Measurements from ENCODE around the gene CSTB. TPM values are rescaled to one million over a fixed set of nuclear protein-coding genes. Genes with fewer than 3 reads are reported as not detected.

The CSTB gene
- total RNA-seq, 4 donors from 2014 or later, result 375 to 700 (median 481) TPM

DNA sequence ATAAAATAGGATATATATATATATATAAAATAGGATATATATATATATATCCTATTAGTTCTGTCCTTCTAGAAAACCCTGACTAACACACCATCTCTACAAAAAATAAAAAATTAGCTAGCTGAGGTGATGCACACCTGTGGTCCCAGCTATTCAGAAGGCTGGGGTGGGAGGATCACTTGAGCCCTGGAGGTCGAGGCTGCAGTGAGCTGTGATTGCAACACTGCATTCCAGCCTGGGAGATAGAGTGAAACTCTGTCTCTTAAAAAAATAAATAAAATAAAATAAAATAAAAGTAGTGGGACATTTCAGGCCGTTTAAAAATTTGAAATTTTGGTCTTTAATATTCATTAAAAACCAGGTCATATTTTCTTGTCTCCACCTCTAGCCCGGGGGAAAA, 9.0 kb upstream of the CSTB start:
- no peaks in the 10 kb centered on the region for H3K9me3 ChIP-seq
- peaks cover 21 to 59% (median 32%) of the 10 kb centered on the region in 3 donors for H3K4me1 ChIP-seq
- H3K4me3 ChIP-seq, result peak overlapping the region in 1 of 4 donors; percentile 18
- no peaks in the 10 kb centered on the region for H3K36me3 ChIP-seq
- H3K27me3 ChIP-seq, result no peaks in the 10 kb centered on the region
- DNase-seq, result no peak
- 38 to 41% methylated on average over 3 of the region's 3 CpGs for WGBS, 2 donors
- H3K27ac ChIP-seq, result peak overlapping the region; percentile 57 to 99 (median 90)
- intact Hi-C loops (cut with DNase I), result no loop called here
- TF ChIP-seq, protein P1, sequence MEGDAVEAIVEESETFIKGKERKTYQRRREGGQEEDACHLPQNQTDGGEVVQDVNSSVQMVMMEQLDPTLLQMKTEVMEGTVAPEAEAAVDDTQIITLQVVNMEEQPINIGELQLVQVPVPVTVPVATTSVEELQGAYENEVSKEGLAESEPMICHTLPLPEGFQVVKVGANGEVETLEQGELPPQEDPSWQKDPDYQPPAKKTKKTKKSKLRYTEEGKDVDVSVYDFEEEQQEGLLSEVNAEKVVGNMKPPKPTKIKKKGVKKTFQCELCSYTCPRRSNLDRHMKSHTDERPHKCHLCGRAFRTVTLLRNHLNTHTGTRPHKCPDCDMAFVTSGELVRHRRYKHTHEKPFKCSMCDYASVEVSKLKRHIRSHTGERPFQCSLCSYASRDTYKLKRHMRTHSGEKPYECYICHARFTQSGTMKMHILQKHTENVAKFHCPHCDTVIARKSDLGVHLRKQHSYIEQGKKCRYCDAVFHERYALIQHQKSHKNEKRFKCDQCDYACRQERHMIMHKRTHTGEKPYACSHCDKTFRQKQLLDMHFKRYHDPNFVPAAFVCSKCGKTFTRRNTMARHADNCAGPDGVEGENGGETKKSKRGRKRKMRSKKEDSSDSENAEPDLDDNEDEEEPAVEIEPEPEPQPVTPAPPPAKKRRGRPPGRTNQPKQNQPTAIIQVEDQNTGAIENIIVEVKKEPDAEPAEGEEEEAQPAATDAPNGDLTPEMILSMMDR (IDR thresholded peaks at IDR 0.05), result no peak

- Histone ChIP-seq H3K36me3 (no peaks in the 10 kb centered on the region), H3K4me1 (peaks cover 15 to 65% (median 35%) of the 10 kb centered on the region in 3 donors), H3K27ac (peak overlapping the region; percentile 84 to 99 (median 91)), H3K4me3 (no peak overlapping the region), H3K27me3 (no peaks in the 10 kb centered on the region), H3K9me3 (no peaks in the 10 kb centered on the region)
- TF ChIP-seq POLR2A (IDR thresholded peaks at IDR 0.05), result no peak
- TF ChIP-seq, protein P1 (IDR thresholded peaks at IDR 0.05), result no peak
- 51 to 59% methylated on average over 16 to 17 of the region's 17 CpGs for WGBS, 2 donors
- no peak for DNase-seq
- intact Hi-C loops (cut with DNase I), result no loop called here
Observed at GRCh38 chr21:43783098-43783700, 7.1 kb upstream of the CSTB start.

DNA sequence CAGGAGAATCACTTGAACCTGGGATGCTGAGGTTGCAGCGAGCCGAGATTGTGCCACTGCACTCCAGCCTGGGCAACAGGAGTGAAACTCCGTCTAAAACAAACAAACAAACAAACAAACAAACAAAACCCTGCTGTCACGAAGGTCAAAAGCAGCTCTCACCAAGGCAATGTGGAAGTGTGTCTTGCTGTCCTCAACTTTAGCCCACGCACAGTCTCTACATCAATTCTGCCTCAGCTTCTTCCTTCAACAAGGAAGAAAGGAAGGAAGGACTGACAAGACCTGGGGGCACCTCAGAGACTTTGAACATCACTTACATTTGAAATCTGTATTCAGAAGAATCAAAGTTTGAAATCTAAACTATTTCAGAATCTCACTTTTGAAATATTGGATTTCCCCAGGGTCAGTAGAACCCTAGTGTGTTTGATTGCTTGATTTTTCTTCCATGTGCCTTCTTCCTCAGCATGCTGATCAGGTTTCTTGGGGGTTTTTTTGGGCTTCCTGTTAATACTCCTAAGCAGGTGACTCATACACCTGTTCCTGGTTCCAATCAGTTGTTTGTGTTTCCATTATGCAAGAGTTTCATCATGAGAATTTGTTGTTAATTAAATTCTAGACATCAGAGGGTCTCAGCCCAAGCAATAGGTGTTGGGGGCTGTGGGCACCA, 6.5 kb upstream of the CSTB start:
- peak overlapping the region; percentile 84 to 99 (median 91) for H3K27ac ChIP-seq
- H3K9me3 ChIP-seq, result no peaks in the 10 kb centered on the region
- no peak overlapping the region for H3K4me3 ChIP-seq
- intact Hi-C loops (cut with DNase I), result no loop called here
- H3K27me3 ChIP-seq, result no peaks in the 10 kb centered on the region
- TF ChIP-seq, protein P1 (IDR thresholded peaks at IDR 0.05), result no peak
- no peak for TF ChIP-seq POLR2A (IDR thresholded peaks at IDR 0.05)
- peaks cover 15 to 71% (median 35%) of the 10 kb centered on the region in 3 donors for H3K4me1 ChIP-seq
- 60 to 65% methylated on average over 4 to 5 of the region's 5 CpGs for WGBS, 2 donors
- H3K36me3 ChIP-seq, result no peaks in the 10 kb centered on the region
- DNase-seq, result no peak

DNA sequence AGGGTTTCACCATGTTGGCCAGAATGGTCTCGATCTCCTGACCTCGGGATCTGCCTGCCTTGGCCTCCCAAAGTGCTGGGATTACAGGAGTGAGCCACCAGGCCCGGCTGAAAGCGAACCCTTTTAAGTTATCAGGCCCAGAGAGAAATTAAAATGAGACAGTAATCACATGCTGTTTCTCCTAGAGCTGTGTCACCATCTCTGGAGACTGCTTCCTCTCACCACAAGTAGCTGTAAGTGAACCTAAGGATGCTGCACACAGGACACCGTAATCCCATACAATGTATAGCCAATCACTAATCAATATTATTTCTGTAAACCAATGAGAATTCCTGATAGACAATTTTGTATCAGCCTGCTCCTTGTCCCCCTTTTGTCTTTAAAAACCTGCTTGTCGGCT, 5.7 kb upstream of the CSTB start:
- Histone ChIP-seq H3K4me3 (no peak overlapping the region), H3K4me1 (peaks cover 18 to 78% (median 35%) of the 10 kb centered on the region in 3 donors), H3K27ac (peak overlapping the region; percentile 84 to 99 (median 91)), H3K36me3 (no peaks in the 10 kb centered on the region), H3K9me3 (no peaks in the 10 kb centered on the region), H3K27me3 (no peaks in the 10 kb centered on the region)
- intact Hi-C loops (cut with DNase I), result no loop called here
- DNase-seq, result no peak
- TF ChIP-seq POLR2A (IDR thresholded peaks at IDR 0.05), result no peak
- TF ChIP-seq, protein P1 (IDR thresholded peaks at IDR 0.05), result no peak
- 77 to 91% methylated on average over 4 to 5 of the region's 6 CpGs for WGBS, 2 donors

- H3K9me3 ChIP-seq, result no peaks in the 10 kb centered on the region
- H3K4me1 ChIP-seq, result peaks cover 24 to 88% (median 40%) of the 10 kb centered on the region in 3 donors
- H3K4me3 ChIP-seq, result no peak overlapping the region
- intact Hi-C loops (cut with DNase I), result no loop called here
- no peaks in the 10 kb centered on the region for H3K27me3 ChIP-seq
- 67 to 85% methylated on average over 5 of the region's 5 CpGs for WGBS, 2 donors
- peak overlapping the region; percentile 71 to 99 (median 90) for H3K27ac ChIP-seq
- TF ChIP-seq, protein P1 (IDR thresholded peaks at IDR 0.05), result no peak
- no peak for TF ChIP-seq POLR2A (IDR thresholded peaks at IDR 0.05)
- no peak for DNase-seq
- peaks cover 0 to 6% (median 0%) of the 10 kb centered on the region in 3 donors for H3K36me3 ChIP-seq
Observed at GRCh38 chr21:43779660-43780059, 3.6 kb upstream of the CSTB start.

Data from esophagus squamous epithelium (tissue), 5 donors.